Measurements from ENCODE around the gene HMSD.

- no peak for TF ChIP-seq CTCF (IDR thresholded peaks at IDR 0.05)
- TF ChIP-seq POLR2A (IDR thresholded peaks at IDR 0.05), result no peak
Observed at GRCh38 chr18:63980896-63981460, 31.9 kb downstream of the HMSD start.
